NCI-H1105 (cell line): Measurements from ENCODE around the gene SYNE4.

ENCODE experiments used
- DNase-seq: peaks from one replicate; lab custom pipeline; 2025; lab: John Stamatoyannopoulos, UW

SYNE4 gene

GRCh38 chr19:36025541-36025940, 16.9 kb upstream of the SYNE4 start:
- no peak for DNase-seq

- no peak for DNase-seq
These were observed 14.8 kb upstream of the SYNE4 start for GRCh38 chr19:36023432-36023831.

GRCh38 chr19:36019061-36019670, 10.6 kb upstream of the SYNE4 start:
- DNase-seq = no peak

- DNase-seq = peak; percentile 100
These were observed 5.7 kb upstream of the SYNE4 start, which contains the start of gene ALKBH6 for GRCh38 chr19:36014012-36014924. TSS of gene ALKBH6 (minus strand) at chr19:36014213. CDS start at chr19:36013397, 816 bp downstream.

- DNase-seq = no peak
These were observed 4.8 kb upstream of the SYNE4 start for GRCh38 chr19:36013280-36014011.

- DNase-seq = no peak
These were observed 1.8 kb upstream of the SYNE4 start for GRCh38 chr19:36010402-36010801.

- DNase-seq = no peak
These were observed 1.2 kb upstream of the SYNE4 start for GRCh38 chr19:36009633-36010379.

- peak; percentile 41 for DNase-seq
These were observed 607 bp upstream of the SYNE4 start for GRCh38 chr19:36009220-36009619.

- no peak for DNase-seq
These were observed 1.7 kb downstream of the SYNE4 start for GRCh38 chr19:36006955-36007354.

- no peak for DNase-seq
These were observed 5.3 kb downstream of the SYNE4 start for GRCh38 chr19:36003284-36003683.

GRCh38 chr19:36001605-36002004, 7.0 kb downstream of the SYNE4 start:
- DNase-seq = no peak

GRCh38 chr19:35996777-35997176, 11.8 kb downstream of the SYNE4 start:
- no peak for DNase-seq

GRCh38 chr19:35995048-35995993, 13.3 kb downstream of the SYNE4 start, which contains the start of gene SDHAF1:
TSS of gene SDHAF1 (plus strand) at chr19:35995188. CDS start at chr19:35995275, 87 bp downstream.
- DNase-seq = peak; percentile 92

- DNase-seq = no peak
These were observed 14.6 kb downstream of the SYNE4 start for GRCh38 chr19:35993923-35994598.

GRCh38 chr19:35992907-35993765, 15.5 kb downstream of the SYNE4 start:
- DNase-seq = no peak

GRCh38 chr19:35991731-35992450, 16.7 kb downstream of the SYNE4 start:
- no peak for DNase-seq

GRCh38 chr19:35990771-35991730, 17.6 kb downstream of the SYNE4 start:
- no peak for DNase-seq
